GM19397 (cell line): ENCODE measurements around the gene CCL7.

Experiments used
- ATAC-seq: cut with Tn5 transposase; IDR thresholded peaks from one replicate; pipeline ENCODE4 v1.9.1; 2021; ENCODE audit warnings: mild to moderate bottlenecking, moderate library complexity; ENCODE audit not compliant: unreplicated experiment

Gene CCL7

DNA sequence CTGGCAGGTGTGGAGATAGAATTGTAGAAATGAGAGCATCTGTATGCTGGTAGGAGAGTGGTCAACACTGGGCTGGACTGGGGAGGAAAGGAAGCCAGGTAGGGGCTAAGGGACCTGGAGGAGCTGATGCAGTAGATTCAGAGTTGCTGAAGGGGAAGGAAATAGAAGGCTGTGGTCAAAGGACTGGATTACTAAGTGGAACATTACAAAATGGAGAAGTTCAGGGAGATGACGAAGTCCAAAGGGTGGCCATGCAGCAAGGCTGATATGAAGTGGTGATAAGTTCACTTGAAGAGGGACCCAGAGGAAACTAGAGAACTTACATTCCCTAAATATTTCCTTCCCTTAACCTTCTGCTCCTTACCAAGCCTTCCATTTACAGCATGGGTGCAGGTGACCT is 23.6 kb upstream of the CCL7 start:
- ATAC-seq, result no peak

DNA sequence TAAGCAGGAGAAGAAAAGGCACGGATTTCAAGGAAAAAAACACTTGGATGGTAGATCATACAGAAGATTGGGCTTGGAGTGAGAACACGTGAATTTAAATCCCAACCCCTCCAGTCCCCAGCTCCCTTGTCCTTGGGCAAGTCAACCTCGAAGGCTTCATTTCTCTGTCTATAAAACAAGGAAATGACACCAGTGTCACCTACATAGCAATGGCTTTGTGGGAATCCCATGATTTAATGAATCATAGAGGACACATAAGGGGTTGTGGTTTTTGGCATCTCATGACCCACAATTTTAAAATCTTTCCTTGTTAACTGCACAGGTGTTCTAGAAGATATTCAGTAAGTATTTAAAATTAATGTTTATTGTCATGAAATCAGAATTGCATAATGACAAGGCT is 23.1 kb upstream of the CCL7 start:
- ATAC-seq, result no peak

DNA sequence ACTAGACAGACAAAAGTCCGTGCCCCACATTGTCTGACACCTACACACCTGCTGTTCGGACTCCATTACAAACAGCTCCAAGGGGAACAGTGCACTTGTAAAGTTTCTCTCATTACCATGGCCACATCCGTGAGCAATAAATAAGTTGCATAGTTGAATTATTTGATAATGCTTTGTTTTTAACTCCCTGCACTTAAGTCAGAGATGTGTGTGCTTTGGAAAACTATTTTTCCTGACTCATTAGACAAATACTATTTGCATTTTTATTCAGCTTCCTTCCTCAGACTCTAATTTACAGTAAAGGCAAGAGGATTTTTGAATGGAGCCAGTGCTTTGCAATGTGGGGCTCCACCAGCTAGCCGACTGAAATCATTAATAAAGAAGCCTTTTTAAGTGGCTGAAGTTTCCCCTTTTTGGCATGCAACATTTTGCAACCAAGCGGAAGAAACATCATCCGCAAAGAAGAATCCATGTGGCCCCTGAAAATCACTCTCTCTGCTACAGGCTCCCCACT is 21.5 kb upstream of the CCL7 start:
- ATAC-seq, result no peak

DNA sequence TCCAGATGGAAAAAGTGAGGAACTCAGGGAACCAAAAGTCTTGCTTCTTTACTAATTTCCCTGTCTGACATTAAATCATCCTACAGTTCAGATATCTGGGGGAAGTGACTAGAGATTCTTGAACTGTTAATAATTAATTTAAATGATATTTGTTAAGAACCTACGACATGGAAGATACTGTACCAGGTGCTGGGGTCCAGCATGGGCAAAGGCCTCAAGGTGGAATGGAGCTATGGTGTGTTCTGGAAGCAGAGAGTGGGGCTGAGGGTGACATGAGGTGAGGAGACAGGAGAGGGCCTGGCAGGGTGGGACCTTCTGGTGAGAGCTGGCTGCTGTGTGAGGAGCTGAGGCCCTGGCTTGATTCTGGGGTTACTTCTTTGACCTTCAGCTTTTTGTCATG is 21.0 kb upstream of the CCL7 start:
- no peak for ATAC-seq

DNA sequence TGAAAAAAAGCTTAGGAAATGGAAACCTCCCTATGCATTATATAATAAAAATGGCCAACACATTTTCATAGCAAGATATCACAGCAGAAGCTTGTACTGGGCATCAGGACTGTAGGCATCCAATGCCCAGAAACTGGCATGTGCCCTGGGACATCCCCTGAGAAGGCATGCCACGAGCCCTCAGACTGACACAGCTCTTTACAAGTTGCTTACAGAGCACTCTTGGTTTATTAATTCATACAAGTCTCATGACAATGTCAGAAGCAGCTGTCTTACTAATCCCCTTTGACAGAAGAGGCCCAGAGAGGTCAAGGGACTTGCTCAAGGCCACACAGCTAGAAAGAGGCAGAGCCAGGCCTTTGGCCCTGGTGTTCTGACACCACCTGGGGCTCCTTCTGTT is 20.5 kb upstream of the CCL7 start:
- no peak for ATAC-seq

DNA sequence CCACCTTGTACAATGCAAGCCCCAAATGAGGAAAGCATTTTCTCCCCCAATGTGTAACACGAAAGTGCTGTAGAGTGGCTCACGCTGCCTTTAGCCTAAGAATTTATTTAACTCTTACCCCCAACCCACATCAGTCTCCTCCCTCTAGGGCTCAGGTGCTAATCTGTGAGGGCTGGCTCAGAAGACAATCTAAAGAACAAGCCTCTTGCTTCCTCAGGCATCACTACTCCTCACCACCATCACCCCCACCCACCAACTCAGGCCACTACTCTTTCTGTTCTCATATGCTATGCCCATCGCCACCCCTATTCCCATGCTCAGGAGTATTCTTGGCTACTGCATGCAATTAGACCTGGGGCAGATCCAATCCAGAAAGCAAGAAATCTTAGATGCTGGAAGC is 18.8 kb upstream of the CCL7 start:
- ATAC-seq, result no peak

DNA sequence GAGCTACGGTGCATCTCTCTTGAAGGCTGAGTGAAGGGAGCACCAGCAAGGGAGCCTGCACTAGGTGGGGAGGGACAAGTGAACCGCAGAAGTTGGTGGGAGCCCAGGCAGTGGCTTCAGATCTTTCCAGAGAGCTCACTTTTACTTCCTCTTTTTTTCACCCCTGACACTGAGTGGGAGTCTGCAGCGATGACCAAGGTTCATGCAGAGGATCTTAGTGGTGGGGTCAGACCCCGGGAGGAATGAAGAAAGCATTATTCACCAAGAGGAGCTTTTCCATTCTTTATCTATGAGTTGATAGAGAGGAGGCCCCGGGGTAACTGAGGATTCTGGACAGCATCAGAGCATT is 18.0 kb upstream of the CCL7 start:
- ATAC-seq, result no peak

DNA sequence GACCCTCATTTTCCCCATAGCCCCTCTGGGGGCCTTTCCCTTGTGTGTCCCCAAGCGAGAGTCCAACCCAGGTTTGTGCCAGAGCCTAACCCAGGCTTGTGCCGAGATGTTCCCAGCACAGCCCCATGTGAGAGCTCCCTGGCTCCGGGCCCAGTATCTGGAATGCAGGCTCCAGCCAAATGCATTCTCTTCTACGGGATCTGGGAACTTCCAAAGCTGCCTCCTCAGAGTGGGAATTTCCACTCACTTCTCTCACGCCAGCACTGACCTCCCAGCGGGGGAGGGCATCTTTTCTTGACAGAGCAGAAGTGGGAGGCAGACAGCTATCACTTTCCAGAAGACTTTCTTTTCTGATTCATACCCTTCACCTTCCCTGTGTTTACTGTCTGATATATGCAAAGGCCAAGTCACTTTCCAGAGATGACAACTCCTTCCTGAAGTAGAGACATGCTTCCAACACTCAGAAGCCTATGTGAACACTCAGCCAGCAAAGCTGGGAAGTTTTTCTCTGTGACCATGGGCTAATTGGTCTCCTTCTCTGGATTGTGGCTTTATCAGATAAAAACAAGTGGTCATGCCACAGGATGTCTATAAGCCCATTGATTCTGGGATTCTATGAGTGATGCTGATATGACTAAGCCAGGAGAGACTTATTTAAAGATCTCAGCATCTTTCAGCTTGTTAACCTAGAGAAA is 17.4 kb upstream of the CCL7 start:
- no peak for ATAC-seq

DNA sequence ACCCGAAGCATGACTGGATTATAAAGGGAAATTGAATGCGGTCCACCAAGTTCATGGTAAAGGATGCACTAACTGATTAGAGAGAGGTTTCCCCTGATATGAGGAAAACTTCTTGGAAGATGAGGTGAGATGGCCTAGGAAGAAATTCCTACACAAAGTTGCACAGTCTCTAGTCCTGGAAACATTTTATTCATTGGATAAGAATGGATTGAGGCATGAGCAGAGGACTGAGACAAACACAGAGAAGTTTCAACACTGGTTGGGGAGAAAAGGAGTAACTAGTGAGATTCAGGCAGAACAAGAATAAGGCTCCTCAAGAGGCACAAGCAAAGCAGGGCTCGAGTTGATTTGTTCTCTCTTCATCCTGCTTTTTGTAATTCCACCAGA is 16.9 kb upstream of the CCL7 start:
- no peak for ATAC-seq

DNA sequence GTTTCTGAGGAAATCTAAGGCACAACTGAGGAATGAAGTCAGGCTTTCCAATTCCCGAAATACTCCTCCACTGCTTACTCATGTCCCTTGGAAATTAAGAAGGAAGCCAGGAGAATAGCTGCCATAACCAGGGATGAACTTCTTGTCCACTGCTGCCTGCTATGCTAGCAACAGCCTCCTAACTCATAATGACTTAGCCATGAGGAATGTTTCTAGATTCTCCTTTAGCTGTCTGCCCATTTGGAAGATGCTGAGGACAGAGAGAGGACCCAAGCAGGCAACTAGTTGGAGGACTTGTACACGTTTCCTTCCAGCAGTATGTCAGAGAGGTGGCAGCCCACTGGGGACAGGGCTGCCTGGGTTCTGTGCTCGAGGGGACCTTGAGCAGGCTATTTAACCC is 15.9 kb upstream of the CCL7 start:
- ATAC-seq, result no peak

DNA sequence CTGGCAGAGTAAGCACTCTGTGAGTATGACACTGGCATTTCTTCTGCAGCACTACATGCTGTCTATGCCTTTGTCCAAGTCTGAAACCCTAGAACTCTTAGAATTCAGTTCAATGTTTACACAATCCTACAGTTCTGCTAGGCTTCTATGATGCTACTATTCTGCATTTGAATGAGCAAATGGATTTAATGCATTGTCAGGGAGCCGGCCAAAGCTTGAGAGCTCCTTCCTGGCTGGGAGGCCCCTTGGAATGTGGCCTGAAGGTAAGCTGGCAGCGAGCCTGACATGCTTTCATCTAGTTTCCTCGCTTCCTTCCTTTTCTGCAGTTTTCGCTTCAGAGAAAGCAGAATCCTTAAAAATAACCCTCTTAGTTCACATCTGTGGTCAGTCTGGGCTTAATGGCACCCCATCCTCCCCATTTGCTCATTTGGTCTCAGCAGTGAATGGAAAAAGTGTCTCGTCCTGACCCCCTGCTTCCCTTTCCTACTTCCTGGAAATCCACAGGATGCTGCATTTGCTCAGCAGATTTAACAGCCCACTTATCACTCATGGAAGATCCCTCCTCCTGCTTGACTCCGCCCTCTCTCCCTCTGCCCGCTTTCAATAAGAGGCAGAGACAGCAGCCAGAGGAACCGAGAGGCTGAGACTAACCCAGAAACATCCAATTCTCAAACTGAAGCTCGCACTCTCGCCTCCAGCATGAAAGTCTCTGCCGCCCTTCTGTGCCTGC is 15.2 kb upstream of the CCL7 start, which contains the start of gene CCL2:
Gene CCL2 (plus strand): TSS at position 635 of the 730 bp plus-strand sequence. CDS start 65 bp downstream, at position 700.
- ATAC-seq, result no peak

DNA sequence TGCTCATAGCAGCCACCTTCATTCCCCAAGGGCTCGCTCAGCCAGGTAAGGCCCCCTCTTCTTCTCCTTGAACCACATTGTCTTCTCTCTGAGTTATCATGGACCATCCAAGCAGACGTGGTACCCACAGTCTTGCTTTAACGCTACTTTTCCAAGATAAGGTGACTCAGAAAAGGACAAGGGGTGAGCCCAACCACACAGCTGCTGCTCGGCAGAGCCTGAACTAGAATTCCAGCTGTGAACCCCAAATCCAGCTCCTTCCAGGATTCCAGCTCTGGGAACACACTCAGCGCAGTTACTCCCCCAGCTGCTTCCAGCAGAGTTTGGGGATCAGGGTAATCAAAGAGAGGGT is 14.7 kb upstream of the CCL7 start:
- ATAC-seq, result no peak

DNA sequence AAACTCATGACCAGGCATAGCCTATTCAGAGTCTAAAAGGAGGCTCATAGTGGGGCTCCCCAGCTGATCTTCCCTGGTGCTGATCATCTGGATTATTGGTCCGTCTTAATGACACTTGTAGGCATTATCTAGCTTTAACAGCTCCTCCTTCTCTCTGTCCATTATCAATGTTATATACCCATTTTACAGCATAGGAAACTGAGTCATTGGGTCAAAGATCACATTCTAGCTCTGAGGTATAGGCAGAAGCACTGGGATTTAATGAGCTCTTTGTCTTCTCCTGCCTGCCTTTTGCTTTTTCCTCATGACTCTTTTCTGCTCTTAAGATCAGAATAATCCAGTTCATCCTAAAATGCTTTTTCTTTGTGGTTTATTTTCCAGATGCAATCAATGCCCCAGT is 14.2 kb upstream of the CCL7 start:
- ATAC-seq, result no peak

DNA sequence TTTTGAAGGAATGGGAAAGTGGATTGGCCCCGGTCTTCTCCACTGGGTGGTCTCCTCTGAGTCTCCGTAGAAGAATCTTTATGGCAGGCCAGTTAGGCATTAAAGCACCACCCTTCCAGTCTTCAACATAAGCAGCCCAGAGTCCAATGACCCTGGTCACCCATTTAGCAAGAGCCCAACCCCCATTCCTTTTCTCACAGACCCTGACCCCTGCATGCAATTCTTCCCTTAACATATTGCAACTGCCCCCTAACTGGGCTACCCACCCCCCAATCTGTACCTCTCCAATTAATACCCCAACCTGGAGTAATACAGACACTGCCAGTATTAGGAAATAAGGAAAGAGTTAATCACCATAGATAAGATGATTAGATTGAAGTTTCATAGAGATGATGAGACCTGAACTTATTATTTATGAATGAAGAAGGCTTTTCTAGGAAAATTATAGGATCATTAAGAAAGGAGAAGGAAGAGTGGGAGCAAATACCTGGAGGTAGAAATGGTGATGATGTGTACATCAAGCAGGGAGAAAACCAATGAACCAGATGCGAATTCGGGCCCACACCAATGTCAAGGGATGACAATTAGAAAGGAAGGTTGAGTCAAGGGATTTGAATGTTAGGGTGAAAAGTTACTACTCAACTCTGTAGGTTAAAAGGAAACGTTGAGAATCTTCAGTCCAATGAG is 12.6 kb upstream of the CCL7 start:
- ATAC-seq, result no peak

DNA sequence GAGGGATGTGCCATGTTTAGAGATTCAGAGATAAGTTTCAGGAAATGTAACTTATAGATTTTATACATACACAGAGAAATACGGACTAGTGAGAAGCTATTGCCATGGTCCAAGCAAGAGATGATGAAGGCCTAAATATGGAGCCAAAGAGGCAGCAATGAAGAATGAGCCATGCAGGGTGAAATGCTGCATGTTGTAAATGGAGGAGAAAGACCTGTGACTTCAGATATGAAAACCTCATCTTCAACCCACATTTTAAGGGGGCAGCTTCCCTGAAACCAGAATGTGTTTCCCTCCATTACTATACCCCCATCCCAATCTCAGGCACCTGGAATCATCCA is 12.1 kb upstream of the CCL7 start:
- no peak for ATAC-seq

DNA sequence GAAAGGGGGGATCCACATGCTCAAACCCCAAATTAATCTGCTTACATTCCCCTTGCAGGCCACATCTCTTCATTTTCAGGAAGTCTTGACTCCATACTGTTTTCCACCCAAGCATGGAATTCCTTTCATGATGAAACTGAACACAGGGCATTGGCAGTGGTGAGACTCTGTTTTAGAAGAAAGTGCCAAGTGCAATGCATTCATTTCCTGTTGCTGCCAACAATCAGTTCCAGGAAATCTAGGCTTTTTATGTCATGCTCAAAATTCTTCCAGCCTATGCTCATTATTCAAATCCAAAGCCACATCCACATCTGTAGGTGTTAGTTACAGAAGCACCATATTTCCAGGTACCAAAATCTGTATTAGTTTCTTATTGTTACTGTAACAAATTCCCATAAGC is 10.9 kb upstream of the CCL7 start:
- no peak for ATAC-seq

DNA sequence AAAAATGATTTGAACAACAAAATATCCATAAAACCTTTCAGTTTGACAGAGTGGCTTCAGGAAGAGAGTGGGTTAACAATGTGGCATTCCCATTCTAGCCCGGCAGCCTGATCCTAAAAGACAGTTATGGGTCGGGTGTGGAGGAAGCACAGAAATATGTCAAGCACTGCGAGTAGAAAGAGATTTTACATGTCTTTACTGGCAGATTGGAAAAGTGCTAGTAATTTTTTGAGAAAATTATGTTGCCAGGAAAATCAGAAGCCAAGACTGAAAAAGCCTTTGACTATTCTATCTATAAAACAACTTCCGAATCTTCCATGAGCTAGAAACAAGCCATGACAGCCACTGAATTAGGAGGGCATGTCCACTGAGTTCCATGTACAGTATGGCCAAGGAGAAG is 9.2 kb upstream of the CCL7 start:
- ATAC-seq, result no peak

DNA sequence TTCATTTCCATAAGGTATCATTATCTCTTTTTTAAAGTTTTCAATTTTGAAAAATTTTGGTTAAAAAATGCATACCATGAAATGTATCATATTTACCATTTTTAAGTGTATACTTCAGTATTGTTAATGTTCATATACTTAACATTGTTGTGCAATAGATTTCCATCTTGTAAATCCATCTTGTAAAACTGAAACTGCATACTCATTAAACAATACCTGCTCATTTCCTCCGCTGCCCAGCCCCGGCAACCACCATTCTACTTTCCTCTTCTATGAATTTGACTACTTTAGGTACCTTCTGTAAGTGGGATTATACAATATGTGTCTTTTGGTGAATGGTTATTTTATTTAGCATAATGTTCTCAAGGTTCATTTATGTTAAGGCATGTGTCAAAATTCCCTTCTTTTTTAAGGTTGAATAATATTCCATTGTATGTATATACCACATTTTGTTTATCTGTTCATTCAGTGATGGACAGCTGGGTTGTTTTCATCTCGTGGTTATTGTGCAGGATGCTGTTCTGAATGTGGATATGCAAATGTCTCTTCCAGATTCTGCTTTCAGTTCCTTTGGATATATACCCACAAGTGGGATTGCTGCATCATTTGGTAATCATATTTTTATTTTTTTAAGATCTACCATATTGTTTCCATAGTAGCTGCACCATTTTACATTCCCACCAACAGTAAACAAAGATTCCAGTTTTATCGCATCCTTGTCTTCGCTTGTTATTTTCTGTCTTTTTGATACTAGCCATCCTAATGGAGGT is 8.3 kb upstream of the CCL7 start:
- ATAC-seq, result no peak

DNA sequence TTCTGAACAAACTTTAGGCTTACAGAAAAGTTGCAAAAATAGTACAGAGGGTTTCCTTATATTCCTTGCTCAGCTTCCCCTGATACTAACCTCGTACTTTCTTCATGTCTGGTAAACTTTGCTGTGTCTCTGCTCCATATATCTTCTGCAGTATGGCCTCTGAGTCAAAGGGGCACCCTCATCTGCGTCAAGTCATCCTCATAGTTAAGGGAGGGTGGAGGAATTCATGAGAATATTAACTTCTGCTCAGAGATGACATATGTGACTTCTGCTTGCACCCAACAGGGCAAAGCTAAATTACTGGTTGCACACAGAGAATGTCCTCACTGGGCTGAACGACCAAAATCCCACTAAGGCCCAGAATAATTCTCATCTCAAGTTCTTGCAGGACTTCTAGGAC is 4.3 kb upstream of the CCL7 start:
- no peak for ATAC-seq

DNA sequence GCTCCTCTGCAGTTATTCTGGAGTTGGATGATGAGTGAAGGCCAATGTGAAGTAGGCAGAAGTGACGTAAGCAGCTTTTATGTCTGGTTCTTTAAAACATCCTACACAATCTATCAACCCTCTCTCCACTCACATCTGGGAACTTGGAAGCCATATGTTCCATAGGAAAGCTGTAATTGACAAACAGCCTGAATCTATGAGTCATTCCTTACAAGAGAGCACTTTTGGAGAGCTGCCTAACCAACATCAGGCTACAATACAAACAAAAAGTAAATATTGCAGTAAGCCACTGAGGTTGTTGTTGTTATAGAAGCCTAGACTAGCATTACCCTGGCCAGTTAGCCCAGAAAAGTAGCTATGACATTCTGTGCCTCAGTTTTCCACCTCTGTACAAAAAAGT is 5.9 kb downstream of the CCL7 start:
- ATAC-seq, result no peak

DNA sequence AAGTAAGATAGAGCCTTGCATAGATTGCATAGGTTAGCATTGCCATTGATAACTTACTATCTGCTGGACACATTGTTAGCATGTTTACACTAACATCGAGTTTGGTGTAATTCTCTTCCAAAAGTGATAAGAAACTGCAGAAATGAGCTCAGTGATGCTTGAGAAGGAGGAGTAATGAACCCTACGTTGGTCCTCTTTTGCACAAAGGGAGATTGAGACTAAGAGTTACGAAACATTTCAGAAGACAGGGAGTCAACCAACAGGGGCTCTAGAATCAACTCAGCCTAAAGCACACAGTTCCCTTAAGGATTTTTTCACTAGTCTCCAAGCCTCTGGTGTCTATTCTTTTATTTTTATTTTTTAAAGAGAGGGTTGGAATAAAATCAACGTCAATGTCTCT is 6.8 kb downstream of the CCL7 start:
- no peak for ATAC-seq

DNA sequence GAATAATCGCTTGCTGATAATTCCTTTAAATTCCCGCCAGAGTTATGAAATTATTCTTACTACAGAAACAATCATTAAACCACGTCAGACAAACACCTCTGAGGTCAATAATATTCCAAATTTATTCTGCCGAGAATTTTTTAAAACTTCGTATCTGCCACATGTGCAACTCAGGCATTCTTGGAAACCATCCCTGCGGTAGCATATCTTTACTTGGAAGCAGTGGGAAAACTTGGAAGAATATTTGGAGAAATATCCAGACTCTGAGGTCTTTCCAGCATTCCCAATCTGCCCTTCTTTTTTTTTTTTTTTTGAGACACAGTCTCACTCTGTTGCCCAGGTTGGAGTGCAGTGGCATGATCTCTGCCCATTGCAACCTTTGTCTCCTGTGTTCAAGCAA is 13.6 kb downstream of the CCL7 start:
- no peak for ATAC-seq
